LNCaP clone FGC (cell line): ENCODE data around the gene ATP13A1.

ENCODE experiments used
- DNase-seq: peaks from one replicate; pipeline ENCODE4 v3.0.0-alpha.2; 2011; ENCODE audit warnings: low read depth
- H3K4me3 ChIP-seq: 2 replicates; pipeline ENCODE4 v1.5.1; 2011; ENCODE audit warnings: mild to moderate bottlenecking, low read depth, low read length, control low read depth
- CTCF ChIP-seq: IDR thresholded peaks from 2 replicates; pipeline ENCODE4 v1.5.1; 2012; ENCODE audit warnings: mild to moderate bottlenecking; ENCODE audit not compliant: control insufficient read depth, insufficient read depth; ENCODE audit errors: extremely low read depth

Gene ATP13A1

GRCh38 chr19:19643158-19644053 lies 20.1 kb downstream of the ATP13A1 start, which contains the start of gene GMIP:
GMIP (minus strand) TSS chr19:19643657; CDS start chr19:19643529, 128 bp downstream.
- H3K4me3 ChIP-seq, result peak within 1 kb of the TSS; percentile 92
- no peak for DNase-seq
- TF ChIP-seq CTCF, result peak; percentile 77

GRCh38 chr19:19642506-19643157 lies 20.8 kb downstream of the ATP13A1 start:
- TF ChIP-seq CTCF, result no peak
- DNase-seq, result no peak
- H3K4me3 ChIP-seq, result peak overlapping the region; percentile 92

GRCh38 chr19:19637523-19638251 lies 25.8 kb downstream of the ATP13A1 start:
- no peak for DNase-seq
- no peak for TF ChIP-seq CTCF
- H3K4me3 ChIP-seq, result no peak overlapping the region

- no peak overlapping the region for H3K4me3 ChIP-seq
- TF ChIP-seq CTCF, result no peak
- no peak for DNase-seq
Observed at GRCh38 chr19:19637186-19637522, 26.3 kb downstream of the ATP13A1 start.

GRCh38 chr19:19636573-19637185 lies 26.8 kb downstream of the ATP13A1 start:
- DNase-seq, result no peak
- no peak for TF ChIP-seq CTCF
- H3K4me3 ChIP-seq, result no peak overlapping the region

- no peak for DNase-seq
- no peak for TF ChIP-seq CTCF
- no peak overlapping the region for H3K4me3 ChIP-seq
Observed at GRCh38 chr19:19635313-19635702, 28.2 kb downstream of the ATP13A1 start.
